HL-60 (cell line): ENCODE results near the gene MOV10L1.

ENCODE experiments used
- CTCF ChIP-seq: IDR thresholded peaks from one replicate; pipeline ENCODE4 v1.5.1; 2011; ENCODE audit warnings: low read length, control low read depth, inconsistent platforms; ENCODE audit not compliant: insufficient read depth
- GABPA ChIP-seq: IDR thresholded peaks from 2 replicates; pipeline ENCODE4 v1.6.1; 2012; ENCODE audit warnings: low read depth
- POLR2AphosphoS5 ChIP-seq: IDR thresholded peaks from 2 replicates; pipeline ENCODE4 v1.6.1; 2012; ENCODE audit warnings: low read depth
- SPI1 ChIP-seq: IDR thresholded peaks from 2 replicates; pipeline ENCODE4 v1.6.1; 2012; ENCODE audit warnings: low read depth, mild to moderate bottlenecking, borderline replicate concordance

- TF ChIP-seq CTCF (no peak), POLR2AphosphoS5 (no peak), GABPA (no peak), SPI1 (no peak)
Observed at GRCh38 chr22:50140615-50141014, 50.8 kb downstream of the MOV10L1 start.
